Middle frontal gyrus (tissue), 1 donor: Measurements from ENCODE around the gene DNLZ.

Source experiments
- DNase-seq: peaks from one replicate; pipeline ENCODE4 v3.0.0-alpha.2; 2015; ENCODE audit warnings: low spot score; ENCODE audit errors: extremely low spot score

DNLZ gene

DNA sequence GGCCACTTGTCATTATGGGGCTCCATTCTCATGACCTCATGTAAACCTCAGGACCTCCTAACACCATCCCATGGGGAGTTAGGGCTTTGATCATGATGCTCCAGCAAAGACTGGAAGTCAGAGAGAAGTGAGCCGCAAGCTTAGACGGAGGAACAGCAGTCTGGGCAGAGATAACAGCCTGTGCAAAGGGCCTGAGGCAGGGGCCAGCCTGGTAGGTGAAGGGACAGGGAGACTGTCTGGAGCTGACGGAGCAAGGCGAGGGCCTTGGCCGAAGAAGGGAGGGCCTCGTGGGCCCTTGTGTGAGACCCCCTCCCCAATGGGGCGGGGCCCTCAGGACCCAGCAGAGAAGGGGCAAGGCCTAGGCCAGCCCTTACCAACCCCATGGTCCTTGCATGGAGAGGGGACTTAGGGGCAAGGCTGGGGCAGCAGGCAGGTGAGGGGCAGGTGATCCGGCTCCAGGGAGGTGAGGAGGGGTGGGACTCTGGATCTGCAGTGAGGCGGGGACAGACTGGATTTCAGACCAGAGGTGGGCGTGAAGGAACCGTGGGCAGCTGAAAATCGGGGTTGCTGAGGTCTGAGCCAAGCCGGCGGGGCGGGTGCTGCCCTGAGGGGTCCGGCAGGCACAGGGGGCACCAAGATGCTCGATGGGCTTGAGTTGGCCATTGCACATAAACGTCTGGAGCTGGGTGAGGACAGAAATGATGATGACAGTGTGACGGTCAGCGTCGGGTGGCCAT, 18.8 kb downstream of the DNLZ start:
- DNase-seq = no peak

DNA sequence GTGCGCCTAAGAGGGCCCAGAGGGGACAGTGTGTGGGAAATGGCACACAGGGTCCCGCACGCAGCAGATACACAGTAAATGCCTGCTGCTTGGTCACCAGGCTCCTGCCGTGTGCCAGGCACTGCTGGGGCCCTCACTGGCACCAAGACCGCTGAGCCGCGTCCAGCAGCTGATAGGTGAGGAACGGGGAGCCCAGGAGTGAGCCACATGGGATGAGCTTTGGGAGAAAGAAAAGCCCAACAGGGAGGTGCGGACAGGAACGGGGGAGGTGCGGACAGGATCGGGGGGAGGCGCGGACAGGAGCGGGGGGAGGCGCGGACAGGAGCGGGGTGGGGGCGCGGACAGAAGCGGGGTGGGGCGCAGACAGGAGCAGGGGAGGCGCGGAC, 19.7 kb downstream of the DNLZ start:
- no peak for DNase-seq

DNA sequence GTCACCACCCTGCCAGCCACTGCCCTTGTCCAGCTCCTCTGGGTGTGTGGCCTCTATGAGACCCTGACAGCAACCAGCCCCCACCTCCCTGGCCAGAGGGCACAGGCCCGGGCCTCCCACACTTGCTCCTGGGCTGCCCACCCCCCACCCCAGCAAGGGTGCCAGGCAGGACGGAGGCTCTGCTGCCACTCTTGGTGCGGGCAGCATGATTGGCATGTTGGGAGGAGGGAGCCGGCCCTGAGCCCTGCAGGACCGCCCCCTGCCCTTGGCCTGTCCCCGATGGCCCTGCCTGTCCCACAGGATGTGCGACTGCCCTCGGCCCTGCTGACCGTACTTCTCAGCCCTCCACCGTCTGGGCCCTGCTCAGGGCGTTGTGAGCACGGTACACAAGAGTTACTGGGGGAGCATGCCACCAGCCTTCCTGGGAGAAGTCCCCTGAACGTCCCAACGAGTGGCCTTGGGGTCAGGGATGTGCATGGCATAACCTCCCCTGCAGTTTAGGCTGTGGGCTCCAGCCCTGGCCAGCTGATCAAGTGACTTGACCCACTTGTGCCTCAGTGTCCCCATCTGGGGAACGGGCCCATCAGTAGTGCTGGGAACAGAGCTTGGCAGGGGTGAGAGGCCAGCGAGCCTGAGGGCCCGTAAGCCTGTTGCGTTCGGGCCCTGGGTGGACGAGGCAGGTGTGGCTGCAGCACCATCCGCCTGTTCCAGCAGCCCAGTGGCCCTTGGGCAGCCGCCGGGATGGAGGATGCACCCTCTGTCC, 20.2 kb downstream of the DNLZ start:
- no peak for DNase-seq

DNA sequence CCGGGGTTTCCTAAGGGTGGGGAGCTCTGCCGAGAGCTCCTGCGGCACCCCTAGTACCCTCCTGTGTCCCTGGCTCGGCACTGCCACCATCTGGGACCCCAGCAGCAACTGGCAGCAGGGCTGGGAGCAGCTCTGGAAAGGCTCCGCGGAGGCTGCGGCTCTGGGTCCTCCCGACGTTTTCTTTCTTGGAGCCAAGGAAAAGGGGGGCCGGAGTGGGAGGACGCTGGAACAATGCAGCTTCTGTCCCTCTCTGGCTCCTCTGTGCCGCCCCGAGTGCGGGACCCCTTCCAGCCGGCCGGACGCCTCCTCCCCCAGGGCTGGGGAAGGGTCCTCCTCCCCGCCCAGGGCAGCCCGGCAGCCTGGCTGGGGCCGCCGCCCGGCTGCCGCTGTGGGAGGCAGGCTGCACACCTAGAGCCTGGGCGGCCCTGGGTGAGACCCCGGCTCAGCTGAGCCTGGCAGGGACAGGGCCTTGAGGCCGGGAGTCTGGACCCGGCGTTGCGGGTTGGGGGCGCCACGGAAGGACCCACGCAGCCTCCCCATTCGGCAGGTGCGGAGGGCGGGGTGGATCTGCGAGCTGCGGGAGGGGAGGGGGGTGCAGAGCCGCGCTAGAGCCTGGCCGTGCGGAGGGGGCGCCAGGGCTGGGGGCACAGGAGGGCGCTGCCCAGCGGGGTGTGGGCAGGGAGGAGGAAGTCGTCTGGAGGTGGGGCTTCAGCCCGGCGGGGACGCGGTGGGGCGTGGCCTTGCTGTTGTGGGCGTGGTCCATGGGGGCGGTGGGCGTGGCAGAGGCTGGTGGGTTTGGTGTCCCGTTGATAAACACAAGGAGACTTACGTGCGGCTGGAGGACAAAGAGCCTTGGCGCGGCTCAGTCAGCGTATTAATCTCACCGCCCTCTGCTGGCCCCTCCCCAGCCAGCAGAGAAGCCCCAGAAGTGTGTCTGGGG, 21.1 kb downstream of the DNLZ start:
- DNase-seq = no peak

DNA sequence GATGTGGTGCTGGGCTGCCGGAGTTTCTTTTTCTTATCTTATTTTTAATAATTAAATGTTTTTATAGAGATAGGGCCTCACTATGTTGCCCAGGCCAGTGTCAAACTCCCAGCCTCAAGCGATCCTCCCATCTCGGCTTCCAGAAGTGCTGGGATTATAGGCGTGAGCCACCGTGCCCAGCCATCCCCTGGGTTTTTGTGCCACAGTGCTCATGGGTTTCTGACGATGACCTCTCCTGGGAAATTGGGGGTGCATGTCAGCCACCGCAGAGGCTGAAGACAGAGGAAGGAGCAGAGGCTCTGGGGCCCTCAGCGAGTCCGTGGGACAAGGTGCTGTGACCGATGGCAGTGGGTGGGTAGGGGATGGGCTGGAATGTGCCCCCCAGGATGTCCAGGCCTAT, 21.8 kb downstream of the DNLZ start:
- no peak for DNase-seq

DNA sequence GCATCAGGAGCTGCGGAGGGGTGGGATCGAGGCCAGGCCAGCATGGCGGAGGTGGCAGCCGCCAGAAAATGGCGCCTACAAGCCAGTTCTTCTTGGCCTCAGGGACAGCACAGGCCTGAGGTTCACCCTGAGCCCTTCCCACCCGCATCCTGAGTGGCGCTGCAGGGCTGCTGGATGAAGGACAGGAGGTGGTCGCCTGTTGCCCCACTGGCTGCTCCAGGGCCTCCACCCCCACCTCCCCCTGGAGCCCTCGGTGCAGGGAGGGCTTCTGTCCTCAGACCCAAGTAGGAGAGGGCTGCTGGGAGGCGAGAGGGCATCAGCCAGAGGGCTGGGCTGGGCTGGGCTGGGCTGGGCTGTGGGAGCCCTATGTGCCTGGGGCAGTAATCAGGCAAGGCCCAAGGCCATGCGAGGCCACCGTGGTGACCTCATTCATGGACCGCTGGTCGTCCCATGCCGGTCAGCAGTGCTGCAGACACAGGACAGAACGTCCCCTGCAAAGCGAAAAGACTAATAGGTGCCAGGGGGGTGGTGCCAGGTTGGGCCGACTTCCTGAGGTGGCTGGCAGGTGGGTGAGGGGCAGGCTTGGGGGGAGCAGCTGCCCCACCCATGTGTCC, 22.4 kb downstream of the DNLZ start:
- no peak for DNase-seq

DNA sequence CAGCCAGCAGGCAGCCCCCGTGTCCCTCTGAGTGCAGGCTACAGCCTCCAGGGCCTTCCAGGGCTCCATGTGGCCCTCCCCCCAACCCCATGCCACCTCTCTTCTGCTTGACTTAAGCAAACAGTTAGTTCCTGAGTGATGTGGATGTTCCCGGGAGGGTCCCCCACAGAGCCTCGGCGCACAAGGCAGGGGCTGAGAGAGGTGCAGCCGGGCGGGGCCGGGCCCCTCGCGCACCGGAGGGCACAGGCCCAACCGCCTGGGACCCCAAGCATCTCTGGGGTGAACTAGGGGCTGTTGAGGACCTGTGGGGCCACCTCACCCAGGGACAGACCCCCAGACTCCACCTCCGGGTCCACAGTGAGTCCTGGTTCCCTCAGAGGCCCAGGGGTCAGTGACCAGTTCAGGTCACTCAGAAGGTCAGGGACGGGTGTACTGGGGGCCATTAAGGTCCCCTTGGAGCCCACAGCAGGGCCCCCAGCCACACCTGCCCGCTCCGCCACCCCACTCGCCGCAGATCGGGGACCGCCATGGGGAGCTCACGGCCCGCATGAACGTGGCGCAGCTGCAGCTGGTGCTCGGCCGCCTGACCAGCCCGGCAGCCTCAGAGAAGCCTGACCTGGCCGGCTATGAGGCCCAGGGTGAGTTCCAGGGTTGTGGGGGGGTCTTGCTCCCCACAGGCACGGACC, 23.0 kb downstream of the DNLZ start:
- DNase-seq = no peak

DNA sequence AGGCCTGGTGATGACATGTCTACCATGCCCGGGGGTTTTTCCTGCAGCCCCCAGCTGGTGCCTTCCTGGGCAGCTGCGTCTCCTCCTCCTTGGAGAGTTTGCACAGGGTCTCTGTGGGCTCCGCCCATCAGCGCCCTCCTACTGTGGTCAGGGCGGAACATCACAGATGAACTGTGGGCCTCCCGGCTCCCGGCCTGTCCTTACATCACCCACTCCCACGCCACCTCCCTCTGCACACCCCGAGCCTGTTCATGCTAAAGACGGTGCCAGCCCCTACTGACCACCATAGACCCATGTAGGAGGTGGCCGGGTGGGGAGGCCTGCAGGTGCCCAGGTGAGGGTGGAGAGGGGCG, 23.6 kb downstream of the DNLZ start:
- DNase-seq = no peak

DNA sequence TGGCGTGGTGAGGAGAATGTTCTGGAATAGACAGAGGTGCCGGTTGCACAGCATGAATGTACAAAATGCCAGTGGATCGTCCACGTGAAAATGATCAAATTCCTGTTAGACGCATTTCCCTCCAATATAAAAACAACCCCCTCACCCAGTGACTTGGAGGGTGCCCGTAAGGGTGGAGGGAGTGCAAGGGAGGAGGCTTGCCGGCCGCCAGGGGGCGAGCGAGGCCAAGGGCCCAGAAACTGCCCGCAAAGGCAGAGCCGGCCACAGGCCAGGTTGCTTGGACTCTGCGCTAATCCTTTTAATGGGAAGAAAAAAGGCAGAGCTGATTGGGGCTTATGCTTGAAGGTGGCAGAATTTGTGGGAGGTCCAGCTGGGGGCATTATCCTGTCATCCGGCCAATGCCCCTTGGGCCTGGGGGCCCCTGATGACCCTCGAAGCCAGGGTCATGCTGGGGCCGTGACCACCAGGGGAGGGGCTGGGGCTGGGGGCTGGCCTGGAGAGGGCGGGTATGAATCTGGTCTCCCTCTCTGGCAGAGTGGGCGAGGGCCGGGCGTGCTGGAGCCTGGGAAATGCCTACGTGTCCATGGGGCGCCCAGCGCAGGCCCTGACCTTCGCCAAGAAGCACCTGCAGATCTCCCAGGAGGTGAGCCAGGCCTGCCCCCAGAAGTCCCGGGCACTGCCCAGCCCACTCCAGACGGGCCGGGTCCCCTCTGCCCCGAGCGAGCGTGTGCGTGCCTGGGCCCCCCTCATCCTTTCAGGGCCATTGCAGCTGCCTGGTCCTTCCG, 24.2 kb downstream of the DNLZ start:
- DNase-seq = no peak

DNA sequence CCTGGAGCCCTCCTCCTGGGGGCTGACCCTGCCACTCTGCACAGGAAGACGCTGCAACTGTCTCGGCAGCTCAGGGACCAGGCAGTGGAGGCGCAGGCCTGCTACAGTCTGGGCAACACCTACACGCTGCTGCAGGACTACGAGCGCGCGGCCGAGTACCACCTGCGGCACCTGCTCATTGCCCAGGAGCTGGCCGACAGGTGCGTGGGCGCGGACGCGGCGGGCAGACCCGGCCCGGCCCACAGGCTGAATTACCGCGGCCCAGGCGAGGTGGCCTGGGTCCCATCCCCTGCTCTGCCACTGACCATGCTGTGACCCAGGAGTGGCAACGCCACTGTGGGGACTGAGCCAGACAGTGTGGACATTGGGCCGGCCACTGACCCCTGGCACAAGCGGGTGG, 25.0 kb downstream of the DNLZ start:
- DNase-seq = no peak

DNA sequence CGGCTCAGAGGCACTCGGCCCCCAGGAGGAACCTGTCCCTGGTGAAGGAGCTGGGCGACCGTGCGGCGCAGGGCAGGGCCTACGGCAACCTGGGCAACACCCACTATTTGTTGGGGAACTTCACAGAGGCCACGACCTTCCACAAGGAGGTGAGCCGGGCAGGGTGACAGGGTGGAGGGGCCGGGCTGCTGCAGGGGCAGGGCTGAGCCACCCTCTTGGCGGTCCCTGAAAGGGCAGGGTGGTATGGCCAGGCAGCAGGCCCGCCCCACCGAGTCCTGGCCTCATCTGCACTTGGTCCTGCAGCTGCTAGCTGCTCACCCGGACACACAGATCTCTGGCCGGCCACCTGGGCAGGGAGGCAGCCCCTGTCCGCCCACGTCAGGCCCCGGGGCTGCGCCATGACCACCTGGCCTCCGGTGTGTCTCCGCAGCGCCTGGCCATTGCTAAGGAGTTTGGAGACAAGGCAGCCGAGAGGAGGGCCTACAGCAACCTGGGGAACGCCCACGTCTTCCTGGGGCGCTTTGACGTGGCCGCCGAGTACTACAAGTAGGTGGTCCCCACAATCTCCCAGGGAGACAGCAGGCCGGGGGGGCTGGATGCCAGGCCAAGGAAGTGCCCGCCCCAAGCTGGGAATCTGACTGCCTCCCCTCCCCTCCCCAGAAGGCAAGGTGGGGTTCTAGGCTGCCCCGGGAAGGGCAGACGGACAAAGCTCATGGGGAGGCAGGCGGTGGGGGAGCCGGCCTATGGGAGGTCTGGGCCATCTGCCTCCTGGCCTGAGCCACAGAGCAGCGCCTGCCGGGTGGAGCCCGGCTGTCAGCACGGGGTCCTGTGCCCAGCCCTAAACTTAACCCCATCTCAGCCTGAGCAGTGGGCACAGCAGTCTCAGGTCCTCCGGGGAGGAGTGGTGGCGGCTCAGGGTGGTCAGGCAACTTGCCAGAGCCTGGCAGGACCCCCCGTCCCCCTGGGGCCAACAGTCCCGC, 25.8 kb downstream of the DNLZ start:
- no peak for DNase-seq

DNA sequence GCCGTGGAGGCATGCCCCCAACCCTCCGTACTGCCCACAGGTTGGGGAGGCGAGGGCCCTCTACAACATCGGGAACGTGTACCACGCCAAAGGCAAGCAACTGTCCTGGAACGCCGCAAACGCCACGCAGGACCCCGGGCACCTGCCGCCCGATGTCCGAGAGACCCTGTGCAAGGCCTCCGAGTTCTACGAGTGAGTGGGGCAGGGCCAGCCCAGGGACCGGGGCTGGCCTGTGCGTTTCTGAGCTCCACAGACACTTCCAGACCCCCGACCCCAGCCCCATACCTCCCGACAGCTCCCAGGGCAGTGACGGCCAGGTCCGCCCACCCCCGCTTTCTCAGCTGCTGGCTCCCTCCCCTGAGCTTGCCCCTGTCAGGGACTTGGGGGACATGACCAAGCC, 26.7 kb downstream of the DNLZ start:
- no peak for DNase-seq

DNA sequence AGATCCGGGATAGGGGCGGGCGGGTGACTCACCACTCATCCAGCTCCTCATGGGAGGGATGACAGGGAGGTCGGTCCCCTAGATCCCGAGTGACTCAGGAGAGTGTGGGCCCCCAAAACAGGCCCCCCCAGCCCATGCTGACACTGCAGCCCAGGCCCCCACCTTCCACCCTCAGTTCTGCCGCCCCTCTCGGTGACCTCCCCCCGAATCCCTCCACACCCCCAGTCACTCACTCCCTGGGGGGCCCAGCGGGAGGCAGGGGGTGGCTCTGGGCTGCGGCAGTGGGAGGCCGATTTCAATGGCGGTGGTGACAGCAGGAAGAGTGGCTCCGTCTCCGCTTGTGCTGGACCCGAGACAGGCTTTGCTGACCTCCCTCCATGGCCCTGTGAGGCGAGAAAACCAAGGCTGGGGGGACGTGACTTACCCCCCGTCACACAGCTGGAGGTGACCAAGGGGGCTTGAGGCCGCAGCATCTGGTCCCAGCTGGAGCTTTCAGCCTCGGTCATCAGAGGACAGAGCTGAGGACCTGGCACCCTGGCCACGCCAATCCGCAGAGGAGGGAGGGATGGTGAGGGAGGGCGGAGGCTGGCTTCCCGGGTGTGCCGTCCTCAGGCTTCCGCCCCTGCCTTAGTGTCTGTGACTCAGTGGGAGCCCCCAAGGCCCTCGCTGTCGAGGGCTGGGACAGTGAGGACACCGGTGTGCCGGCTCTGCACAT, 27.2 kb downstream of the DNLZ start:
- DNase-seq = no peak

DNA sequence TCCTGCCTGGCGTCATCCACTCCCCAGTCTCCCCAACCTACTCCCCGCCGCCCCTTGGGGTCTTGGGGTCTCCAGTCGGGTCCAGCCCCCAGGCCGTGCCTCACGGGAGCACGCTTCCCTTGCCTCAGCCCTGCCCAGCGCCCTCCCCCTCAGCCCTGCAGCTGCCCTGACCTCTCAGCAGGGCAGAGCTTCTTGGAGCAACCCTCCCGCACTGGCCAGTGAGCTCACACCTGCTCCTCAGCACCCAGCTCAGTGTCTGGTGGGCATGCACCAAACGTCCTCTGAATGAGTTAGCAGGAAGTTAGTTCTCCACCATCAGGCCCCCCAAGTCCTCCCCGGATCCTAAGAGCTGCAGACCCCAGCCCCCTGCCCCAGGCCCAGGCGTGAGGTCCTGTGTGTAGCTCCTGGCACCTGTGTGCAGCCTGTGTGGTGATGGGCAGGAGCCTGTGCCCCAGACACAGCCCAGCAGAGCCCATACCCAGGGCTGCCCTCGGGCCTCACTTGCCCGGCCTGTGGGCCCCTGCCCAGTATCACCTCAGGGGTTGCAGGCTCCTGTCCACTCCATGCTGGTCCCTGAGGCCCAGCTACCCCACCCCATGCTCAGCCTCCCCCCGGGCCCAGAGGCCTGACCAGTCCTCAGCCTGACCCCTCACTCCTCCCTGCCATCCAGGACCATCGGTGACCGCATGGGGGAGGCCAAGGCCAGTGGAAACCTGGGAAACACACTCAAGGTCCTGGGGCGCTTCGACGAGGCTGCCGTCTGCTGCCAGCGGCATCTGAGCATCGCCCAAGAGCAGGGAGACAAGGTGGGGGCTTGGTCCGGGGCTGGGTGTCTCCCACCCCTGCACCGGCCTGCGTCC, 28.0 kb downstream of the DNLZ start:
- DNase-seq = no peak

DNA sequence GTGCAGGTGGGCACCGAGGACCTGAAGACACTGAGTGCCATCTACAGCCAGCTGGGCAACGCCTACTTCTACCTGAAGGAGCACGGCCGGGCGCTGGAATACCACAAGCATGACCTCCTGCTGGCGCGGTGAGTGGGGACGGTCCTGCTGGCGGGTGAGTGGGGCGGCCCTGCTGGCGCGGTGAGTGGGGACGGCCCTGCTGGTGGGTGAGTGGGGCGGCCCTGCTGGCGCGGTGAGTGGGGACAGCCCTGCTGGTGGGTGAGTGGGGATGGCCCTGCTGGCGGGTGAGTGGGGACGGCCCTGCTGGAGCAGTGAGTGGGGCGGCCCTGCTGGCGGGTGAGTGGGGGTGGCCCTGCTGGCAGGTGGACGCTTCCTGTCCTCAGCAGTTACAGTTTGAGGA, 29.0 kb downstream of the DNLZ start:
- DNase-seq = no peak

DNA sequence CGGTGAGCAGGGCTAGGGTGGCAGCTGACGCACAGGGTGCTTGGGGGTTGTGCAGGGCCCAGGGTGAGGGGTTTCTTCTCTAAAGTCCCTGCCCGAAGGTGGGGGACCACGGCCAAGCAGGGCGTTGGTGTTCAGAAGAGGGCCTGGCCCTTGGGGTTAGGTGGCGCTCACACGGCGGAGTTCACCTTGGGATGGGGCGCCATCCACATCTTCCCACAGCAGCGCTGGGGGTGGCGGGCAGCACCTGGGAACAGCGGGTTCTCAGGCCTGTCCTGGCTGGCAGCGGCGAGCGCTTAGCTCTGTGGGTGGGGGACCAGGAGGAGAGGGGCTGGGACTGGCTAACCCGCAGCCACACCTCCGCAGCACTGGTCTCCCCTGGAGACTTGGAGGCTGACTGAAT, 30.1 kb downstream of the DNLZ start:
- DNase-seq = no peak

DNA sequence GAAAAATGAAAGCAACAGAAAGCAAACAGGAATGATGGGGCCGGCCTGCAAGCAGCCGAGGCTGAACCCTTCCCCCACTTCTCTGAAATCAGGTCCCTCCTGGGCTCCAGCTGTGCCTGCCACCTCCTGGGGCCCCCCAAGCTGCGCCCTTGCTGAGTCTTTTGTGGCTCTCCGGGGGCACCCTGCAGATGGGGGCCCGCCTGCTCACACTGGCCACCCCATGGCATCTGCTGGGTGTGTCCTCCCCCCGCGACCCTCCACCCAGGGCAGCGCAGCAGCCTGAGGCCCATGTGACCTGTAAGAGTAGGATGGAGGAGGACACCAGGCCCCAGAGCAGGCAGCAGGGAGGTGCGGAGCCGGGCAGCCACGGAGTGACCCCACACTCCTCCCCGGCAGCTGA, 30.5 kb downstream of the DNLZ start:
- no peak for DNase-seq
